GM23338 (cell line): ENCODE data around the gene TRPM2. TPM values are rescaled to one million over a fixed set of nuclear protein-coding genes. Genes with fewer than 3 reads are reported as not detected.

Experiments
- ATAC-seq: fragments of 200-7000 bp; cut with Tn5 transposase; 3 replicates; pipeline ENCODE4 v1.9.1; 2020
- DNase-seq: peaks from one replicate; pipeline ENCODE4 v3.0.0-alpha.2; 2015; ENCODE audit warnings: low spot score
- H2AFZ ChIP-seq: fragments of 200-600 bp; sonication (generic); 2 replicates; pipeline ENCODE4 v1.8.0; 2016; ENCODE audit warnings: antibody characterized with exemption, mild to moderate bottlenecking, moderate library complexity
- H3F3A ChIP-seq: fragments of 200-600 bp; sonication (generic); replicated peaks from 2 replicates; pipeline ENCODE4 v1.8.0; 2017; ENCODE audit warnings: antibody characterized with exemption, mixed run types, low read depth
- H3K27ac ChIP-seq: fragments of 200-600 bp; sonication (generic); 2 replicates; pipeline ENCODE4 v1.6.1; 2016; ENCODE audit warnings: low read depth
- H3K27me3 ChIP-seq: fragments of 200-600 bp; sonication (generic); 2 replicates; pipeline ENCODE4 v1.8.0; 2016; ENCODE audit warnings: mild to moderate bottlenecking, mixed run types, moderate library complexity; ENCODE audit not compliant: insufficient read depth
- H3K36me3 ChIP-seq: fragments of 200-600 bp; sonication (generic); 2 replicates; pipeline ENCODE4 v1.8.0; 2016; ENCODE audit warnings: mild to moderate bottlenecking; ENCODE audit not compliant: insufficient read depth
- H3K4me1 ChIP-seq: fragments of 200-600 bp; sonication (generic); 2 replicates; pipeline ENCODE4 v1.8.0; 2016; ENCODE audit warnings: mild to moderate bottlenecking, moderate library complexity; ENCODE audit not compliant: insufficient read depth
- H3K4me2 ChIP-seq: fragments of 200-600 bp; sonication (generic); 2 replicates; pipeline ENCODE4 v1.7.1; 2017; ENCODE audit warnings: mixed run types
- H3K4me3 ChIP-seq: fragments of 200-600 bp; sonication (generic); 2 replicates; pipeline ENCODE4 v1.6.1; 2016; ENCODE audit warnings: mixed run types
- H3K79me2 ChIP-seq: fragments of 200-600 bp; sonication (generic); replicated peaks from 2 replicates; pipeline ENCODE4 v1.8.0; 2017; ENCODE audit warnings: mild to moderate bottlenecking; ENCODE audit not compliant: insufficient read depth
- H3K9me2 ChIP-seq: fragments of 200-600 bp; sonication (generic); 2 replicates; pipeline ENCODE4 v1.8.0; 2017; ENCODE audit not compliant: insufficient read depth
- H4K20me1 ChIP-seq: fragments of 200-600 bp; sonication (generic); replicated peaks from 2 replicates; pipeline ENCODE4 v1.8.0; 2017; ENCODE audit warnings: mild to moderate bottlenecking; ENCODE audit not compliant: insufficient read depth
- H3K27ac Mint-ChIP-seq: 2 replicates; pipeline ENCODE4 v1.8.0; 2020; ENCODE audit warnings: inconsistent platforms, mild to moderate bottlenecking, moderate library complexity, mixed read lengths
- H3K27me3 Mint-ChIP-seq: 3 replicates; pipeline ENCODE4 v1.8.0; 2022; ENCODE audit warnings: low read depth, mild to moderate bottlenecking, moderate library complexity, mixed read lengths, inconsistent platforms; ENCODE audit not compliant: insufficient read depth, poor library complexity
- H3K36me3 Mint-ChIP-seq: 3 replicates; pipeline ENCODE4 v1.8.0; 2021; ENCODE audit warnings: low read depth, mild to moderate bottlenecking, inconsistent platforms, moderate library complexity, mixed read lengths
- H3K4me1 Mint-ChIP-seq: 3 replicates; pipeline ENCODE4 v1.8.0; 2020; ENCODE audit warnings: mild to moderate bottlenecking, inconsistent platforms, mixed read lengths
- H3K4me3 Mint-ChIP-seq: 3 replicates; pipeline ENCODE4 v1.8.0; 2021; ENCODE audit warnings: moderate library complexity, mild to moderate bottlenecking, inconsistent platforms, mixed read lengths
- H3K9me3 Mint-ChIP-seq: 3 replicates; pipeline ENCODE4 v1.8.0; 2020; ENCODE audit warnings: moderate library complexity, mild to moderate bottlenecking, inconsistent platforms, mixed read lengths
- CTCF ChIP-seq, 2 experiments: fragments of 200-600 bp in 1 of 2; sonication (generic) in 1 of 2; conservative IDR thresholded peaks; 2 replicates each; pipeline versions ENCODE4 v1.5.1 to v1.6.1; 2016 to 2017; ENCODE audit warnings: antibody characterized with exemption in 2 of 2, low read depth in 2 of 2, mild to moderate bottlenecking in 2 of 2, moderate library complexity in 1 of 2
- ETS1 ChIP-seq: IDR thresholded peaks from 2 replicates; pipeline ENCODE4 v1.6.1; 2016; ENCODE audit warnings: antibody characterized with exemption
- EZH2 ChIP-seq: fragments of 200-600 bp; sonication (generic); IDR thresholded peaks from one replicate; pipeline ENCODE4 v1.8.0; 2017; ENCODE audit warnings: antibody characterized with exemption, mild to moderate bottlenecking, low read depth; ENCODE audit not compliant: unreplicated experiment
- JUNB ChIP-seq: IDR thresholded peaks from one replicate; pipeline ENCODE4 v1.6.1; 2016; ENCODE audit warnings: antibody characterized with exemption; ENCODE audit not compliant: unreplicated experiment
- NANOG ChIP-seq: IDR thresholded peaks from 2 replicates; pipeline ENCODE4 v1.6.1; 2016; ENCODE audit warnings: antibody characterized with exemption, borderline replicate concordance
- REST ChIP-seq: IDR thresholded peaks from one replicate; pipeline ENCODE4 v1.6.1; 2018; ENCODE audit warnings: antibody characterized with exemption; ENCODE audit not compliant: unreplicated experiment
- STAT1 ChIP-seq: IDR thresholded peaks from one replicate; pipeline ENCODE4 v1.6.1; 2016; ENCODE audit warnings: antibody characterized with exemption; ENCODE audit not compliant: unreplicated experiment
- ZNF331 ChIP-seq: fragments of 250-450 bp; sonication (Bioruptor Pico); IDR thresholded peaks from 2 replicates; pipeline ENCODE4 v1.5.0; 2020; ENCODE audit warnings: low read depth, mild to moderate bottlenecking, moderate library complexity
- ZNF462 ChIP-seq: fragments of 250-450 bp; sonication (Bioruptor Pico); IDR thresholded peaks from 2 replicates; pipeline ENCODE4 v1.5.0; 2020; ENCODE audit warnings: mild to moderate bottlenecking, moderate library complexity
- polyA plus RNA-seq: library from polyadenylated mRNA; unstranded; fragments of >200 nt; fragmentation: Nextera tagmentation; extraction: Ambion mirVana; gene quantifications from 2 replicates; pipeline ENCODE4 v1.2.1, GENCODE V29; 2016
- total RNA-seq: library from RNA; depleted of rRNA; stranded (reverse); fragments of >200 nt; shearing (Covaris generic); gene quantifications from 2 replicates; pipeline ENCODE4 v1.2.3, GENCODE V29; 2014

TRPM2 gene
- total and polyA plus RNA-seq, 2 experiments from 2014 or later = 0.53 to 0.83 TPM

GRCh38 chr21:44330698-44331097, 22.7 kb upstream of the TRPM2 start:
- DNase-seq (no peak), ATAC-seq (peak; percentile 4; the same call in 2 of the 3 replicates)
- Histone ChIP-seq H3K36me3 (no peaks in the 10 kb centered on the region), H2AFZ (no peak overlapping the region), H3K4me1 (no peaks in the 10 kb centered on the region), H3K27ac (no peak overlapping the region), H3K4me2 (no peak overlapping the region), H3K79me2 (no peaks in the 10 kb centered on the region), H3K9me2 (no peaks in the 10 kb centered on the region), H3K27me3 (no peaks in the 10 kb centered on the region), H3F3A (no peaks in the 10 kb centered on the region), H4K20me1 (no peaks in the 10 kb centered on the region), H3K4me3 (no peak overlapping the region)
- no peak overlapping the region for H3K27ac Mint-ChIP-seq
- H3K4me3 Mint-ChIP-seq = no peak overlapping the region
- no peaks in the 10 kb centered on the region; the same call in 2 of the 3 replicates for H3K36me3 Mint-ChIP-seq
- no peak for TF ChIP-seq REST
- TF ChIP-seq JUNB = no peak
- no peak for TF ChIP-seq NANOG
- TF ChIP-seq ZNF462 (CRISPR knock-in tag) = no peak
- TF ChIP-seq CTCF (conservative IDR thresholded peaks at IDR 0.05; ENCODE audit: low read depth in 2 of 2) = no peak
- no peak for TF ChIP-seq ETS1
- no peak for TF ChIP-seq STAT1
- no peak for TF ChIP-seq EZH2
- no peak for TF ChIP-seq ZNF331 (CRISPR knock-in tag)
- H3K9me3 Mint-ChIP-seq = no peaks in the 10 kb centered on the region
- H3K4me1 Mint-ChIP-seq = no peaks in the 10 kb centered on the region
- peaks cover 3% of the 10 kb centered on the region for H3K27me3 Mint-ChIP-seq
